Renal cortical epithelial cell (primary cell): ENCODE results near the gene MICAL1. TPM values are rescaled to one million over a fixed set of nuclear protein-coding genes. Genes with fewer than 3 reads are reported as not detected.

Experiments
- DNase-seq: peaks from one replicate; pipeline ENCODE4 v3.0.0-alpha.2; 2011; ENCODE audit warnings: low read depth
- total RNA-seq: library from RNA; depleted of rRNA; stranded (reverse); fragments of >200 nt; gene quantifications from 2 replicates; pipeline ENCODE4 v1.2.3, GENCODE V29; 2014

MICAL1 gene
- total RNA-seq, 1 donor from 2014 or later = 41.2 TPM

GRCh38 chr6:109429496-109429895 lies 26.1 kb downstream of the MICAL1 start:
- DNase-seq = no peak

- DNase-seq = no peak
Measured at GRCh38 chr6:109428889-109429477, 26.6 kb downstream of the MICAL1 start.

GRCh38 chr6:109424946-109425345 lies 30.6 kb downstream of the MICAL1 start:
- DNase-seq = no peak

GRCh38 chr6:109421184-109421583 lies 34.4 kb downstream of the MICAL1 start:
- no peak for DNase-seq

GRCh38 chr6:109420751-109421150 lies 34.8 kb downstream of the MICAL1 start:
- peak; percentile 93 for DNase-seq

- no peak for DNase-seq
Measured at GRCh38 chr6:109417646-109418045, 37.9 kb downstream of the MICAL1 start.

GRCh38 chr6:109411034-109411433 lies 44.5 kb downstream of the MICAL1 start:
- peak; percentile 31 for DNase-seq

- DNase-seq = peak; percentile 56
Measured at GRCh38 chr6:109406196-109406595, 49.4 kb downstream of the MICAL1 start.

- no peak for DNase-seq
Measured at GRCh38 chr6:109397020-109397419, 58.6 kb downstream of the MICAL1 start.

GRCh38 chr6:109396046-109396718 lies 59.4 kb downstream of the MICAL1 start:
- no peak for DNase-seq

Other genes with a start within 250 kb of the MICAL1 start
- 248 and 303 TPM in 2 replicates for gene CD164, start 73.3 kb downstream of the MICAL1 start, total RNA-seq
- 0.17 and 13.3 TPM in 2 replicates for gene PPIL6, start 15.1 kb downstream of the MICAL1 start, total RNA-seq
- gene SMPD2, start 15.0 kb downstream of the MICAL1 start, total RNA-seq = 17.0 and 17.7 TPM in 2 replicates
- 8.0 and 16.1 TPM in 2 replicates for gene ZBTB24, start 27.4 kb upstream of the MICAL1 start, total RNA-seq
- gene AK9, start 235.4 kb upstream of the MICAL1 start, total RNA-seq = 1.6 and 10.0 TPM in 2 replicates
- gene FIG4, start 235.5 kb upstream of the MICAL1 start, total RNA-seq = 25.7 and 28.0 TPM in 2 replicates